PC-9 (cell line): ENCODE data around the gene PLB1.

Source experiments
- CTCF ChIP-seq: fragments of 200-600 bp; sonication (generic); conservative IDR thresholded peaks from 2 replicates; pipeline ENCODE4 v1.6.1; 2017; ENCODE audit warnings: mixed run types, antibody characterized with exemption, mild to moderate bottlenecking, moderate library complexity
- EZH2 ChIP-seq: fragments of 200-600 bp; sonication (generic); IDR thresholded peaks from 2 replicates; pipeline ENCODE4 v1.8.0; 2017; ENCODE audit warnings: antibody characterized with exemption, low read depth

- TF ChIP-seq CTCF (no peak), EZH2 (no peak)
Observed at GRCh38 chr2:28533044-28533680, 37.3 kb downstream of the PLB1 start.
